GM12878 (cell line): ENCODE measurements around the gene ZNF423. TPM values are rescaled to one million over a fixed set of nuclear protein-coding genes. Genes with fewer than 3 reads are reported as not detected.

Source experiments
- ATAC-seq: fragments of 200-7000 bp; cut with Tn5 transposase; 3 replicates; pipeline ENCODE4 v1.9.1; 2020; ENCODE audit warnings: mild to moderate bottlenecking, moderate library complexity
- BruUV-seq: library from RNA; stranded (reverse); fragments of 400-500 nt; replicated peaks from 2 replicates; lab custom pipeline; 2021; lab: Mats Ljungman, UMichigan
- CTCF ChIA-PET: fragments of 300-600 bp; sonication (Branson Sonifier 250); formaldehyde crosslinking; extraction: SDS; loops from one replicate; lab custom pipeline; 2021; ENCODE audit warnings: inconsistent platforms; lab: Yijun Ruan, JAX
- POLR2A ChIA-PET: fragments of 350-600 bp; formaldehyde crosslinking; extraction: SDS; loops from one replicate; lab custom pipeline; 2021; ENCODE audit warnings: inconsistent platforms; lab: Charles Lee
- RAD21 ChIA-PET: fragments of 300-600 bp; sonication (Branson Sonifier 250); formaldehyde crosslinking; loops from one replicate; lab custom pipeline; 2023; ENCODE audit warnings: antibody characterized with exemption; ENCODE audit not compliant: unreplicated experiment; lab: Charles Lee
- SMC1A ChIA-PET: fragments of 300-600 bp; sonication (Branson Sonifier 250); formaldehyde crosslinking; loops from one replicate; lab custom pipeline; 2023; ENCODE audit not compliant: unreplicated experiment, uncharacterized antibody; lab: Charles Lee
- DNase-seq: peaks from one replicate; pipeline ENCODE4 v3.0.0-alpha.2; 2011; ENCODE audit warnings: low read depth, low spot score
- FAIRE-seq: peaks from 3 replicates; lab custom pipeline; 2011; peaks lifted over from hg19 to GRCh38; lab: Jason Lieb, UNC
- H2AFZ ChIP-seq: 2 replicates; pipeline ENCODE4 v1.6.0; 2011; ENCODE audit warnings: low read depth, low read length, control low read depth; ENCODE audit not compliant: control insufficient read depth
- H3K27ac ChIP-seq: 2 replicates; pipeline ENCODE4 v1.5.1; 2011; ENCODE audit warnings: control low read depth; ENCODE audit not compliant: control insufficient read depth, insufficient read depth
- H3K27me3 ChIP-seq, 2 experiments: replicated peaks in 1 of 2; 2 replicates each; pipeline versions ENCODE4 v1.6.0 to v1.6.1; 2011; ENCODE audit warnings: low read length in 1 of 2; ENCODE audit not compliant: control insufficient read depth in 2 of 2, insufficient read depth in 2 of 2
- H3K36me3 ChIP-seq, 2 experiments: 2 replicates each; pipeline ENCODE4 v1.5.1; 2011; ENCODE audit warnings: low read length in 1 of 2; ENCODE audit not compliant: control insufficient read depth in 2 of 2, insufficient read depth in 2 of 2
- H3K4me1 ChIP-seq: 2 replicates; pipeline ENCODE4 v1.6.1; 2011; ENCODE audit warnings: mild to moderate bottlenecking, low read length, moderate library complexity, mixed read lengths; ENCODE audit not compliant: control insufficient read depth, insufficient read depth
- H3K4me2 ChIP-seq: 2 replicates; pipeline ENCODE4 v1.6.0; 2011; ENCODE audit warnings: control low read depth; ENCODE audit not compliant: control insufficient read depth, insufficient read depth
- H3K4me3 ChIP-seq: fragments of 200-600 bp; sonication (generic); 2 replicates; pipeline ENCODE4 v1.5.1; 2016
- H3K79me2 ChIP-seq: 2 replicates; pipeline ENCODE4 v1.6.0; 2011; ENCODE audit warnings: low read length; ENCODE audit not compliant: control insufficient read depth, insufficient read depth
- H3K9ac ChIP-seq: 2 replicates; pipeline ENCODE4 v1.8.0; 2011; ENCODE audit warnings: low read length, control low read depth, mixed read lengths; ENCODE audit not compliant: control insufficient read depth, insufficient read depth
- H3K9me3 ChIP-seq: replicated peaks from 3 replicates; pipeline ENCODE4 v1.5.1; 2011; ENCODE audit warnings: mild to moderate bottlenecking, low read length; ENCODE audit not compliant: control insufficient read depth, insufficient read depth
- H4K20me1 ChIP-seq: 2 replicates; pipeline ENCODE4 v1.6.0; 2011; ENCODE audit not compliant: control insufficient read depth, insufficient read depth
- BCLAF1 ChIP-seq: fragments of 450-650 bp; IDR thresholded peaks from 2 replicates; pipeline ENCODE4 v1.6.1; 2017; ENCODE audit warnings: antibody characterized with exemption, mild to moderate bottlenecking, moderate library complexity
- CHD2 ChIP-seq: IDR thresholded peaks from 2 replicates; pipeline ENCODE4 v1.6.1; 2011; ENCODE audit warnings: low read depth, low read length, improper control_type of control experiment, borderline replicate concordance
- EED ChIP-seq: sonication (generic); IDR thresholded peaks from 2 replicates; pipeline ENCODE4 v1.6.1; 2016; ENCODE audit warnings: antibody characterized with exemption, low read depth
- JUND ChIP-seq: IDR thresholded peaks from 2 replicates; pipeline ENCODE4 v1.6.1; 2012; ENCODE audit warnings: low read depth, mild to moderate bottlenecking, low read length, improper control_type of control experiment, moderate library complexity
- LARP7 ChIP-seq: fragments of 450-650 bp; IDR thresholded peaks from 2 replicates; pipeline ENCODE4 v1.6.1; 2017; ENCODE audit warnings: mild to moderate bottlenecking
- MEF2B ChIP-seq: fragments of 450-650 bp; IDR thresholded peaks from 2 replicates; pipeline ENCODE4 v1.6.1; 2018; ENCODE audit warnings: mild to moderate bottlenecking, moderate library complexity; ENCODE audit not compliant: partially characterized antibody, poor library complexity, severe bottlenecking
- YY1 ChIP-seq: IDR thresholded peaks from 2 replicates; pipeline ENCODE4 v1.6.1; 2011; ENCODE audit warnings: low read depth, mild to moderate bottlenecking, low read length
- WGBS: methylation state at CpG from one replicate; pipeline ENCODE4 v1.1.6; 2016; ENCODE audit warnings: low lambda C conversion rate; ENCODE audit not compliant: insufficient replicate concordance, insufficient coverage; ENCODE audit errors: missing lambda C conversion rate; 5-methylcytosine and 5-hydroxymethylcytosine counted together
- in situ Hi-C: fragments of 300-500 bp; cut with MboI; formaldehyde crosslinking; loops from 9 replicates; pipeline ENCODE4 v1.14.3; 2018; ENCODE audit warnings: mixed read lengths
- intact Hi-C: fragments of 100-400 bp; cut with micrococcal nuclease; formaldehyde crosslinking; loops from one replicate; pipeline ENCODE4 v1.14.2; 2022; ENCODE audit not compliant: unreplicated experiment
- polyA plus RNA-seq, 11 experiments: library from polyadenylated mRNA; depleted of rRNA in 4 of 11; unstranded in 6 of 11; stranded (reverse) in 5 of 11; fragments of >200 nt; fragmentation: Nextera tagmentation in 4 of 11; fragmentation: Illumina TruSeq in 1 of 11; extraction: Ambion mirVana in 4 of 11; extraction: Trizol in 1 of 11; gene quantifications; 1 replicate in 1 of 11; 2 replicates in 10 of 11; pipeline versions ENCODE4 v1.2.1 to v1.2.3, GENCODE V29; 2011 to 2016; ENCODE audit warnings: inconsistent platforms in 2 of 11, missing spikeins in 2 of 11, low read depth in 1 of 11
- total RNA-seq, 4 experiments: library from RNA; depleted of rRNA in 3 of 4; stranded (reverse); fragments of >200 nt in 3 of 4; fragmentation: Illumina TruSeq in 1 of 4; extraction: Trizol in 1 of 4; gene quantifications; 2 replicates each; pipeline versions ENCODE4 v1.2.1 to v1.2.3, GENCODE V29; 2013 to 2021
- TF ChIP-seq, protein P1 (sequence below): IDR thresholded peaks from 2 replicates; pipeline ENCODE4 v1.6.1; 2011; ENCODE audit warnings: low read depth, low read length, improper control_type of control experiment, borderline replicate concordance
- TF ChIP-seq, protein P2 (sequence below): fragments of 450-650 bp; IDR thresholded peaks from 2 replicates; pipeline ENCODE4 v1.6.1; 2018; ENCODE audit warnings: borderline replicate concordance, mild to moderate bottlenecking; ENCODE audit not compliant: partially characterized antibody
- TF ChIP-seq, protein P3 (sequence below): fragments of 150-350 bp; IDR thresholded peaks from 2 replicates; pipeline ENCODE4 v1.6.1; 2014; ENCODE audit warnings: mild to moderate bottlenecking, low read depth, low read length

The ZNF423 gene
- total and polyA plus RNA-seq, 10 of the 15 experiments (the other 5 are each of a cell fraction or from before 2014, with no cell fraction given), result 0.03 to 0.64 (median 0.10) TPM

DNA sequence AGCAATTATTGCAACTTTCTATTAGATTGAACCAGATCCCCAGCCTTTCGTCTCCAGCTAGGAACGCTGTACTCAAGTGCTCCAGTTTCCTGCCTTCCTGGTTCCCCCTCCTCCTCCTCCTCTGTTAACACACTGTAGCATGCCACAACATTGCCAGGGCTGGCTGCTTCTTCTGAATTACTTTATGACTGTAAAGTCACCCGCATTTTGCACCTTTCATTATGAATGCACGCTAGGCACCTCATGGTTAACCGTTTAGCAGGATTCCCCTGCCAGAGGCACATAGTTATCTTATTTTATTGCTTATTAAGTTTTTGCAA is 4.5 kb downstream of the ZNF423 start (continued):
- TF ChIP-seq BCLAF1, result no peak
- TF ChIP-seq, all 136 proteins: peak for 0

GRCh38 chr16:49850558-49851467 is 5.1 kb downstream of the ZNF423 start:
- no peaks in the 10 kb centered on the region for H4K20me1 ChIP-seq
- no TSS peak for BruUV-seq
- CTCF ChIA-PET, result no interaction called here
- H3K4me1 ChIP-seq, result no peaks in the 10 kb centered on the region
- POLR2A ChIA-PET, result no interaction called here
- H3K4me2 ChIP-seq, result no peak overlapping the region
- WGBS, result 34% methylated on average over 13 of the region's 13 CpGs
- RAD21 ChIA-PET, result no interaction called here
- no peak overlapping the region for H3K27ac ChIP-seq
- no peak for DNase-seq
- no peaks in the 10 kb centered on the region for H3K36me3 ChIP-seq
- no peak for FAIRE-seq
- in situ Hi-C loops (no loop called here), intact Hi-C loops (no loop called here)
- SMC1A ChIA-PET, result no interaction called here
- H3K79me2 ChIP-seq, result no peaks in the 10 kb centered on the region
- H2AFZ ChIP-seq, result no peak overlapping the region
- ATAC-seq, result no peak
- no peak overlapping the region for H3K4me3 ChIP-seq
- H3K9me3 ChIP-seq, result no peaks in the 10 kb centered on the region
- H3K9ac ChIP-seq, result no peak overlapping the region
- H3K27me3 ChIP-seq, result peaks cover 5 to 18% of the 10 kb centered on the region in 2 experiments
- TF ChIP-seq EED, result no peak
- TF ChIP-seq, protein P1, sequence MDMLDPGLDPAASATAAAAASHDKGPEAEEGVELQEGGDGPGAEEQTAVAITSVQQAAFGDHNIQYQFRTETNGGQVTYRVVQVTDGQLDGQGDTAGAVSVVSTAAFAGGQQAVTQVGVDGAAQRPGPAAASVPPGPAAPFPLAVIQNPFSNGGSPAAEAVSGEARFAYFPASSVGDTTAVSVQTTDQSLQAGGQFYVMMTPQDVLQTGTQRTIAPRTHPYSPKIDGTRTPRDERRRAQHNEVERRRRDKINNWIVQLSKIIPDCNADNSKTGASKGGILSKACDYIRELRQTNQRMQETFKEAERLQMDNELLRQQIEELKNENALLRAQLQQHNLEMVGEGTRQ, result no peak
- TF ChIP-seq JUND, result no peak
- no peak for TF ChIP-seq LARP7
- TF ChIP-seq YY1, result no peak
- TF ChIP-seq, protein P2, sequence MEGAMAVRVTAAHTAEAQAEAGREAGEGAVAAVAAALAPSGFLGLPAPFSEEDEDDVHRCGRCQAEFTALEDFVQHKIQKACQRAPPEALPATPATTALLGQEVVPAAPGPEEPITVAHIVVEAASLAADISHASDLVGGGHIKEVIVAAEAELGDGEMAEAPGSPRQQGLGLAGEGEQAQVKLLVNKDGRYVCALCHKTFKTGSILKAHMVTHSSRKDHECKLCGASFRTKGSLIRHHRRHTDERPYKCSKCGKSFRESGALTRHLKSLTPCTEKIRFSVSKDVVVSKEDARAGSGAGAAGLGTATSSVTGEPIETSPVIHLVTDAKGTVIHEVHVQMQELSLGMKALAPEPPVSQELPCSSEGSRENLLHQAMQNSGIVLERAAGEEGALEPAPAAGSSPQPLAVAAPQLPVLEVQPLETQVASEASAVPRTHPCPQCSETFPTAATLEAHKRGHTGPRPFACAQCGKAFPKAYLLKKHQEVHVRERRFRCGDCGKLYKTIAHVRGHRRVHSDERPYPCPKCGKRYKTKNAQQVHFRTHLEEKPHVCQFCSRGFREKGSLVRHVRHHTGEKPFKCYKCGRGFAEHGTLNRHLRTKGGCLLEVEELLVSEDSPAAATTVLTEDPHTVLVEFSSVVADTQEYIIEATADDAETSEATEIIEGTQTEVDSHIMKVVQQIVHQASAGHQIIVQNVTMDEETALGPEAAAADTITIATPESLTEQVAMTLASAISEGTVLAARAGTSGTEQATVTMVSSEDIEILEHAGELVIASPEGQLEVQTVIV, result no peak
- no peak for TF ChIP-seq MEF2B
- no peak for TF ChIP-seq CHD2
- TF ChIP-seq, protein P3, sequence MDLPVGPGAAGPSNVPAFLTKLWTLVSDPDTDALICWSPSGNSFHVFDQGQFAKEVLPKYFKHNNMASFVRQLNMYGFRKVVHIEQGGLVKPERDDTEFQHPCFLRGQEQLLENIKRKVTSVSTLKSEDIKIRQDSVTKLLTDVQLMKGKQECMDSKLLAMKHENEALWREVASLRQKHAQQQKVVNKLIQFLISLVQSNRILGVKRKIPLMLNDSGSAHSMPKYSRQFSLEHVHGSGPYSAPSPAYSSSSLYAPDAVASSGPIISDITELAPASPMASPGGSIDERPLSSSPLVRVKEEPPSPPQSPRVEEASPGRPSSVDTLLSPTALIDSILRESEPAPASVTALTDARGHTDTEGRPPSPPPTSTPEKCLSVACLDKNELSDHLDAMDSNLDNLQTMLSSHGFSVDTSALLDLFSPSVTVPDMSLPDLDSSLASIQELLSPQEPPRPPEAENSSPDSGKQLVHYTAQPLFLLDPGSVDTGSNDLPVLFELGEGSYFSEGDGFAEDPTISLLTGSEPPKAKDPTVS, result no peak
